Trophoblast cell (in vitro differentiated cells and primary cell): ENCODE measurements around the gene DRC7.

Experiments used
- DNase-seq, 2 donors: peaks; one replicate each; pipeline ENCODE4 v3.0.0-alpha.2; 2016
- H2AFZ ChIP-seq: 2 replicates; pipeline ENCODE4 v1.6.1; 2013; ENCODE audit warnings: low read length, moderate library complexity, mild to moderate bottlenecking; ENCODE audit not compliant: insufficient read depth, poor library complexity
- H2AK5ac ChIP-seq: 2 replicates; pipeline ENCODE4 v1.6.1; 2013; ENCODE audit warnings: mild to moderate bottlenecking, low read length
- H2BK120ac ChIP-seq: 2 replicates; pipeline ENCODE4 v1.6.1; 2013; ENCODE audit warnings: low read length, mild to moderate bottlenecking, moderate library complexity; ENCODE audit not compliant: insufficient read depth, poor library complexity
- H2BK12ac ChIP-seq: 2 replicates; pipeline ENCODE4 v1.6.1; 2013; ENCODE audit warnings: mild to moderate bottlenecking, low read length, moderate library complexity
- H2BK5ac ChIP-seq: 2 replicates; pipeline ENCODE4 v1.6.1; 2013; ENCODE audit warnings: low read length, low read depth, moderate library complexity, mild to moderate bottlenecking; ENCODE audit not compliant: poor library complexity
- H3K14ac ChIP-seq: 2 replicates; pipeline ENCODE4 v1.6.1; 2013; ENCODE audit warnings: mild to moderate bottlenecking, low read length
- H3K18ac ChIP-seq: 2 replicates; pipeline ENCODE4 v1.6.1; 2013; ENCODE audit warnings: mild to moderate bottlenecking, low read length
- H3K23ac ChIP-seq: 2 replicates; pipeline ENCODE4 v1.6.1; 2013; ENCODE audit warnings: low read length
- H3K27ac ChIP-seq: 2 replicates; pipeline ENCODE4 v1.5.1; 2013; ENCODE audit warnings: low read depth, mild to moderate bottlenecking, inconsistent platforms, low read length, moderate library complexity
- H3K27me3 ChIP-seq: 2 replicates; pipeline ENCODE4 v1.6.1; 2013; ENCODE audit warnings: inconsistent platforms, mild to moderate bottlenecking, low read length, moderate library complexity; ENCODE audit not compliant: insufficient read depth
- H3K36me3 ChIP-seq, 2 experiments: 1 replicate in 1 of 2; 2 replicates in 1 of 2; pipeline ENCODE4 v1.6.1; 2013; ENCODE audit warnings: low read length in 2 of 2, mild to moderate bottlenecking in 2 of 2, moderate library complexity in 1 of 2; ENCODE audit not compliant: insufficient read depth in 2 of 2, control insufficient read depth in 1 of 2
- H3K4ac ChIP-seq: 2 replicates; pipeline ENCODE4 v1.6.1; 2013; ENCODE audit warnings: low read depth, mild to moderate bottlenecking, low read length, moderate library complexity
- H3K4me1 ChIP-seq, 2 experiments: 1 replicate in 1 of 2; 2 replicates in 1 of 2; pipeline ENCODE4 v1.6.1; 2013; ENCODE audit warnings: low read length in 2 of 2, mild to moderate bottlenecking in 2 of 2, moderate library complexity in 1 of 2; ENCODE audit not compliant: insufficient read depth in 2 of 2, control insufficient read depth in 1 of 2
- H3K4me2 ChIP-seq: 2 replicates; pipeline ENCODE4 v1.6.1; 2013; ENCODE audit warnings: inconsistent platforms, mild to moderate bottlenecking, low read length, moderate library complexity
- H3K4me3 ChIP-seq: 2 replicates; pipeline ENCODE4 v1.5.1; 2013; ENCODE audit warnings: mild to moderate bottlenecking, low read depth, low read length, inconsistent platforms
- H3K79me1 ChIP-seq: one replicate; pipeline ENCODE4 v1.6.1; 2013; ENCODE audit warnings: low read length
- H3K79me2 ChIP-seq: 2 replicates; pipeline ENCODE4 v1.6.1; 2013; ENCODE audit warnings: low read length, mild to moderate bottlenecking; ENCODE audit not compliant: control insufficient read depth, insufficient read depth, poor library complexity
- H3K9ac ChIP-seq: 2 replicates; pipeline ENCODE4 v1.6.1; 2013; ENCODE audit warnings: mild to moderate bottlenecking, low read length
- H3K9me3 ChIP-seq: 2 replicates; pipeline ENCODE4 v1.6.1; 2013; ENCODE audit warnings: low read depth, mild to moderate bottlenecking, control low read depth, inconsistent platforms, low read length; ENCODE audit not compliant: insufficient read depth
- H4K12ac ChIP-seq: 2 replicates; pipeline ENCODE4 v1.6.1; 2013; ENCODE audit warnings: low read depth, mild to moderate bottlenecking, low read length, moderate library complexity
- H4K8ac ChIP-seq: 2 replicates; pipeline ENCODE4 v1.6.1; 2013; ENCODE audit warnings: low read depth, mild to moderate bottlenecking, low read length, moderate library complexity
- H4K91ac ChIP-seq: one replicate; pipeline ENCODE4 v1.6.1; 2013; ENCODE audit warnings: low read depth, mild to moderate bottlenecking, low read length, moderate library complexity
- WGBS: extraction: QIAGEN DNeasy Blood & Tissue Kit; methylation state at CpG from one replicate; pipeline ENCODE4 v1.1.7; 2013; ENCODE audit warnings: missing lambda C conversion rate; ENCODE audit not compliant: insufficient read length, insufficient coverage; ENCODE audit errors: extremely low coverage; 5-methylcytosine and 5-hydroxymethylcytosine counted together

DRC7 gene

DNA sequence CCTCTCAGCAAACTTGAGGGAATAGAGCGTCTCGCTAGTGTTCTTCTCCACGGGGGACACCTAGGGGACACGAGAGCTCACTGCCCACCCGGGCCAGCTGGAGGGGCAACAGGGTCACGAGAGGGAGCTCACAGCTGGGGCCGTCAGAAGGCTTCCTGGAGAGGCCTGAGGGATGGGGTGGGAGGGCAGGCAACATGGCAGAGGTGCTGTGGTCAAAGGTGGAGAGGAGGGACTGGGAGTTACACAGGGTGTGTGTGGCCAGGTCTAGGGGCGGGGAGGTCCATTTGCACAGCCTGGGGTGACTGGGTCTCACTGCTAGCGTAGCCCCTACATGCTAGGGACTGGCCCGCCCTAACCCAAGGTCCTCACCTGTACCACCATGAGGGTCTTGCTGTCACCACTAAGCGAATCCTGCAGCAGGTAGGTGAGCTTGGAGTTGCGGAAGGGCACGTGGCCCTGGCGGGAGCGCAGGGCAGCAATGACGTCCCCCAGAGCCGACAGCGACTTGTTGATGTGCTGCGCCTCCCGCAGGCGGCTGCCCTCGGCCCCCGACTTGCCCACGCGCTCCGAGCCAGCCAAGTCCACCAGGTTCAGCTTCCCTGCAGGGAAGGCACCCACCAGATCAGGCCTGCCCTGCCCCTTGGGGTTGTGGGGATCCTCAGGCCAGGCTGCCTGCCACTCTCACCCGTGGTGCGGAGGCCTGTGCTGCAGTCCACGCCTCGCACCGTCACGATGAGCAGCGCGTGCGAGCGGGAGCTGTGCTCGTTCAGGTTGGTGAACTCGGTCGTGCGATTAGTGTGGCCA, 66.0 kb downstream of the DRC7 start:
- Histone ChIP-seq H3K9ac (no peak overlapping the region), H4K91ac (peak overlapping the region; percentile 38), H2BK12ac (no peak overlapping the region), H4K12ac (no peak overlapping the region), H3K4me3 (no peak overlapping the region), H2BK5ac (no peak overlapping the region), H3K4ac (no peak overlapping the region), H3K79me2 (no peaks in the 10 kb centered on the region), H3K9me3 (peaks cover 4% of the 10 kb centered on the region), H3K27me3 (no peaks in the 10 kb centered on the region), H2AFZ (no peak overlapping the region), H3K14ac (peak overlapping the region; percentile 3), H3K4me1 (peaks cover 30 to 35% of the 10 kb centered on the region in 2 experiments), H3K27ac (peak overlapping the region; percentile 71), H3K36me3 (peaks cover 55 to 69% of the 10 kb centered on the region in 2 experiments), H3K4me2 (no peak overlapping the region), H4K8ac (no peak overlapping the region), H3K23ac (no peak overlapping the region), H2BK120ac (no peak overlapping the region), H3K18ac (no peak overlapping the region), H2AK5ac (peak overlapping the region; percentile 5), H3K79me1 (peaks cover 3% of the 10 kb centered on the region)
- no peak for DNase-seq
- WGBS: no CpG with 5 or more reads among the region's 40 CpGs

DNA sequence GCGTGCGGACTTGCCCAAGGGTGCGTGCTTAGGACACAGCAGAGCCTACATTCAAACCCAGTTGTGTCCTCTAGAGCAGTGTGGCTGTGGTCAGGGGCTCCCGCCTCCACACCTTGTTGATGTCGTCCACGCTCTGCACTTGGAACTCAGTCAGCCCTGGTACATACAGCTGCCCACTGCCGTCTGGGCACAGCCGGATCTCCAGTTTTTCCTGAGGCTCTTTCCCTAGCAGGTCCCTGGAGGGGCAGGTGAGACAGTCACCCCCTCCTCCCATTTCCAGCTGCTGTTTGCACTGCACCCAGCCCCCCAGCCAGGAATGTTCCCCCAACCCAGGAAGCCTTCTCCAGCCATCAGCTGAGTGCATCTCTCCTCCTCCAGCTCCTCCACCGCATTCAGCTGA, 66.7 kb downstream of the DRC7 start:
- peaks cover 3% of the 10 kb centered on the region for H3K79me1 ChIP-seq
- no peaks in the 10 kb centered on the region for H3K27me3 ChIP-seq
- H2AFZ ChIP-seq: no peak overlapping the region
- no peak overlapping the region for H3K23ac ChIP-seq
- H2AK5ac ChIP-seq: no peak overlapping the region
- H3K4ac ChIP-seq: no peak overlapping the region
- DNase-seq: no peak
- peaks cover 4% of the 10 kb centered on the region for H3K9me3 ChIP-seq
- H3K14ac ChIP-seq: no peak overlapping the region
- no peak overlapping the region for H2BK5ac ChIP-seq
- H4K12ac ChIP-seq: no peak overlapping the region
- H3K4me3 ChIP-seq: no peak overlapping the region
- H3K4me1 ChIP-seq: peaks cover 30 to 35% of the 10 kb centered on the region in 2 experiments
- H3K4me2 ChIP-seq: no peak overlapping the region
- H2BK12ac ChIP-seq: no peak overlapping the region
- H3K9ac ChIP-seq: no peak overlapping the region
- no peak overlapping the region for H4K8ac ChIP-seq
- H2BK120ac ChIP-seq: no peak overlapping the region
- H3K18ac ChIP-seq: no peak overlapping the region
- H4K91ac ChIP-seq: no peak overlapping the region
- no CpG with 5 or more reads among the region's 9 CpGs for WGBS
- no peak overlapping the region for H3K27ac ChIP-seq
- peaks cover 56 to 70% of the 10 kb centered on the region in 2 experiments for H3K36me3 ChIP-seq
- no peaks in the 10 kb centered on the region for H3K79me2 ChIP-seq

DNA sequence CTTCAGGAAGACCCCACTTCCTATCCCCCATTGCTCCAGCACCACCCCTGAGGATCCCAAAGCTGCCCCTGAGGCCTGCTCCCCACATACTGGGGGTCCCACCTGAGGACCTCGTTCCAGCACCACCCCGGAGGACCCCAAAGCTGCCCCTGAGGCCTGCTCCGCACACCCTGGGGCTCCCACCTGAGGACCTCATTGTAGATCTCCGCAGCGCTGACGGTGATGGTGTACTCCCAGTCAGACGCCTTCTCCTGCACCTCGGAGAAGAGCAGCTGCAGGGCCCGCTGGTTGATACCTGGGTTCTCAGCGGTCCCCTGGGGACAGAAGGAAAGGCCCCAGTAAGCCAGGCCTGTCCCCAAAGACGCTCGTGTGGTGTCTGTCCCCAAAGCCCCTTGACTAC, 67.4 kb downstream of the DRC7 start:
- H3K79me1 ChIP-seq: peaks cover 3% of the 10 kb centered on the region
- H3K4me2 ChIP-seq: no peak overlapping the region
- H3K14ac ChIP-seq: no peak overlapping the region
- DNase-seq: no peak
- no peaks in the 10 kb centered on the region for H3K27me3 ChIP-seq
- no peak overlapping the region for H3K23ac ChIP-seq
- no CpG with 5 or more reads among the region's 12 CpGs for WGBS
- no peak overlapping the region for H4K12ac ChIP-seq
- no peak overlapping the region for H2BK120ac ChIP-seq
- H3K36me3 ChIP-seq: peaks cover 57 to 71% of the 10 kb centered on the region in 2 experiments
- no peak overlapping the region for H3K9ac ChIP-seq
- no peak overlapping the region for H2BK12ac ChIP-seq
- no peak overlapping the region for H3K27ac ChIP-seq
- H3K4me1 ChIP-seq: peaks cover 30 to 35% of the 10 kb centered on the region in 2 experiments
- H2AK5ac ChIP-seq: no peak overlapping the region
- no peak overlapping the region for H4K8ac ChIP-seq
- no peaks in the 10 kb centered on the region for H3K79me2 ChIP-seq
- H4K91ac ChIP-seq: no peak overlapping the region
- no peak overlapping the region for H2AFZ ChIP-seq
- H3K18ac ChIP-seq: no peak overlapping the region
- peaks cover 4% of the 10 kb centered on the region for H3K9me3 ChIP-seq
- H3K4me3 ChIP-seq: no peak overlapping the region
- no peak overlapping the region for H2BK5ac ChIP-seq
- no peak overlapping the region for H3K4ac ChIP-seq

DNA sequence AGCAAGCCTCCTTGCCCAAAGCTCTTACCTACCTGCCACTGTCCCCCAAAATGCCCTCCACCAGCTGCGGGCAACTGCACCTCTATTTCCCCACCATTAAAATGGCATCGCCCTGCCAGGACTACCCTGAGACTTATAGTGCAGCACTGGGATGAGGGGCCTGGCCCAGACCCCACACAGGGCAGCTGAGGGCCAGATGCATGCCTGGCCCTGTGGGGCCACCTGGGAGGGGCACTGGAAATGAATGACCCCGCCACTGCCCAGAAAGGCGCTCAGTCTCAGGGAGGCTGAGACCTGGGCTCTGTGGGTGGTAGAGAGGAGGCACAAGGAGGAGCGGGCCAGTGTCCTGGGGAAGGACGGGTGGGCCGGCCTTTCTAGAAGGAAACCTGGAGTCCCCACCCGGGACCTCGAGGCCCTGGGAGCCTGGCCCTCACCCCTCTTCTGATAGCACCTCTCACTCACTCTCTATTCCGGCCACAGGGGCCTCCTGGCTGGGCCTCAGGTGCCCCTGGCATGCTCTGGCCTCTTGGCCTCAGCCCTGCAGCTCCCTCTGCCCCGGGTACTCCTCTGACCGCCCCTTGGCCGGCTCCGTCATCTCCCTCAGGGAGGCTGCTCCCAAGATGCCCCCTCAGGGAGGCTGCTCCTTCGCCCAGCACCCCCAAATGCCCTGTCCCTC, 67.9 kb downstream of the DRC7 start:
- no peak overlapping the region for H3K23ac ChIP-seq
- no peak for DNase-seq
- H3K27ac ChIP-seq: no peak overlapping the region
- no peak overlapping the region for H3K18ac ChIP-seq
- peaks cover 27 to 33% of the 10 kb centered on the region in 2 experiments for H3K4me1 ChIP-seq
- no peak overlapping the region for H3K4me2 ChIP-seq
- no CpG with 5 or more reads among the region's 15 CpGs for WGBS
- no peak overlapping the region for H3K4ac ChIP-seq
- no peak overlapping the region for H2AK5ac ChIP-seq
- H3K36me3 ChIP-seq: peaks cover 56 to 70% of the 10 kb centered on the region in 2 experiments
- H2BK12ac ChIP-seq: no peak overlapping the region
- H4K91ac ChIP-seq: no peak overlapping the region
- no peak overlapping the region for H2BK120ac ChIP-seq
- H3K79me2 ChIP-seq: no peaks in the 10 kb centered on the region
- peaks cover 4% of the 10 kb centered on the region for H3K9me3 ChIP-seq
- no peak overlapping the region for H4K8ac ChIP-seq
- H3K4me3 ChIP-seq: no peak overlapping the region
- H3K9ac ChIP-seq: no peak overlapping the region
- H2AFZ ChIP-seq: no peak overlapping the region
- no peaks in the 10 kb centered on the region for H3K27me3 ChIP-seq
- no peak overlapping the region for H3K14ac ChIP-seq
- peaks cover 3% of the 10 kb centered on the region for H3K79me1 ChIP-seq
- H4K12ac ChIP-seq: no peak overlapping the region
- H2BK5ac ChIP-seq: no peak overlapping the region
